ENCODE data around the gene SLC30A7. TPM values are rescaled to one million over a fixed set of nuclear protein-coding genes. Genes with fewer than 3 reads are reported as not detected.
A peak's percentile ranks its signal among the peaks of the same experiment; 100 is the strongest.

Gene SLC30A7
- total RNA-seq, 1 experiment from 2014 or later: 16.1 TPM

GRCh38 chr1:101027194-101027772, 131.4 kb downstream of the SLC30A7 start:
- H3K4me3 ChIP-seq (ENCODE audit: low read depth, low read length): no peak overlapping the region
- TF ChIP-seq CTCF (IDR thresholded peaks at IDR 0.05; ENCODE audit: insufficient read depth in 1 of 2, low read depth in 1 of 2, low read length in 1 of 2, severe bottlenecking in 1 of 2, unreplicated experiment in 1 of 2): no peak

GRCh38 chr1:101028466-101028865, 132.6 kb downstream of the SLC30A7 start:
- H3K27me3 Mint-ChIP-seq (ENCODE audit: insufficient read depth, unreplicated experiment): no peaks in the 10 kb centered on the region
- intact Hi-C loops (cut with micrococcal nuclease; ENCODE audit: unreplicated experiment): no loop called here
- no peaks in the 10 kb centered on the region for H3K27me3 ChIP-seq (replicated peaks; ENCODE audit: control insufficient read depth, insufficient read depth, low read length)
- H3K36me3 Mint-ChIP-seq (ENCODE audit: insufficient read depth, unreplicated experiment): no peaks in the 10 kb centered on the region
- no peaks in the 10 kb centered on the region for H3K9me3 Mint-ChIP-seq (ENCODE audit: unreplicated experiment)
- no peak overlapping the region for H3K4me3 ChIP-seq (ENCODE audit: low read depth, low read length)
- H3K36me3 ChIP-seq (ENCODE audit: control insufficient read depth, insufficient read depth, low read length): no peaks in the 10 kb centered on the region
- H3K4me1 ChIP-seq: no peaks in the 10 kb centered on the region
- peaks cover 8% of the 10 kb centered on the region for H3K4me1 Mint-ChIP-seq (ENCODE audit: low read depth, unreplicated experiment)
- no peak for DNase-seq
- no peak overlapping the region for H3K27ac Mint-ChIP-seq (ENCODE audit: unreplicated experiment)
- POLR2A ChIA-PET: no interaction called here
- CTCF ChIA-PET: no interaction called here
- no peak for TF ChIP-seq CTCF (IDR thresholded peaks at IDR 0.05; ENCODE audit: insufficient read depth in 1 of 2, low read depth in 1 of 2, low read length in 1 of 2, severe bottlenecking in 1 of 2, unreplicated experiment in 1 of 2)
- no peaks in the 10 kb centered on the region for H3K9me3 ChIP-seq
- BruUV-seq (replicated peaks): no TSS peak
- no peak overlapping the region for H3K4me3 Mint-ChIP-seq (ENCODE audit: unreplicated experiment)

More at GRCh38 chr1:101027194-101027772, 131.4 kb downstream of the SLC30A7 start:
- H3K36me3 Mint-ChIP-seq (ENCODE audit: insufficient read depth, unreplicated experiment): no peaks in the 10 kb centered on the region
- Histone ChIP-seq H3K4me1 (no peaks in the 10 kb centered on the region), H3K27me3 (replicated peaks; ENCODE audit: control insufficient read depth, insufficient read depth, low read length) (no peaks in the 10 kb centered on the region), H3K36me3 (ENCODE audit: control insufficient read depth, insufficient read depth, low read length) (no peaks in the 10 kb centered on the region), H3K9me3 (no peaks in the 10 kb centered on the region)
- ChIA-PET POLR2A (no interaction called here), CTCF (no interaction called here)
- H3K27me3 Mint-ChIP-seq (ENCODE audit: insufficient read depth, unreplicated experiment): no peaks in the 10 kb centered on the region
- H3K4me3 Mint-ChIP-seq (ENCODE audit: unreplicated experiment): peak overlapping the region; percentile 23
- DNase-seq: no peak
- H3K4me1 Mint-ChIP-seq (ENCODE audit: low read depth, unreplicated experiment): peaks cover 8% of the 10 kb centered on the region
- intact Hi-C loops (cut with micrococcal nuclease; ENCODE audit: unreplicated experiment): no loop called here
- H3K27ac Mint-ChIP-seq (ENCODE audit: unreplicated experiment): no peak overlapping the region
- BruUV-seq (replicated peaks): no TSS peak
- H3K9me3 Mint-ChIP-seq (ENCODE audit: unreplicated experiment): no peaks in the 10 kb centered on the region

- BruUV-seq (replicated peaks): no TSS peak
- H3K4me3 ChIP-seq (ENCODE audit: low read depth, low read length): no peak overlapping the region
- H3K9me3 Mint-ChIP-seq (ENCODE audit: unreplicated experiment): no peaks in the 10 kb centered on the region
- POLR2A ChIA-PET: no interaction called here
- no peaks in the 10 kb centered on the region for H3K36me3 ChIP-seq (ENCODE audit: control insufficient read depth, insufficient read depth, low read length)
- no peaks in the 10 kb centered on the region for H3K9me3 ChIP-seq
- H3K4me1 Mint-ChIP-seq (ENCODE audit: low read depth, unreplicated experiment): peaks cover 8% of the 10 kb centered on the region
- no peaks in the 10 kb centered on the region for H3K4me1 ChIP-seq
- no peak for DNase-seq
- intact Hi-C loops (cut with micrococcal nuclease; ENCODE audit: unreplicated experiment): no loop called here
- H3K27me3 Mint-ChIP-seq (ENCODE audit: insufficient read depth, unreplicated experiment): no peaks in the 10 kb centered on the region
- TF ChIP-seq CTCF (IDR thresholded peaks at IDR 0.05; ENCODE audit: insufficient read depth in 1 of 2, low read depth in 1 of 2, low read length in 1 of 2, severe bottlenecking in 1 of 2, unreplicated experiment in 1 of 2): no peak
- no peaks in the 10 kb centered on the region for H3K27me3 ChIP-seq (replicated peaks; ENCODE audit: control insufficient read depth, insufficient read depth, low read length)
- CTCF ChIA-PET: no interaction called here
- no peak overlapping the region for H3K27ac Mint-ChIP-seq (ENCODE audit: unreplicated experiment)
- H3K36me3 Mint-ChIP-seq (ENCODE audit: insufficient read depth, unreplicated experiment): no peaks in the 10 kb centered on the region
- H3K4me3 Mint-ChIP-seq (ENCODE audit: unreplicated experiment): no peak overlapping the region
These were observed 133.3 kb downstream of the SLC30A7 start for GRCh38 chr1:101029184-101029583.
